GM12892 (cell line): ENCODE measurements around the gene ILK.

Source experiments
- DNase-seq: peaks from one replicate; pipeline ENCODE4 v3.0.0; 2011; ENCODE audit not compliant: insufficient read length
- FAIRE-seq: peaks from 2 replicates; lab custom pipeline; 2011; peaks lifted over from hg19 to GRCh38; lab: Jason Lieb, UNC
- POLR2A ChIP-seq: IDR thresholded peaks from 2 replicates; pipeline ENCODE4 v1.6.1; 2011; ENCODE audit warnings: low read depth, low read length, control low read depth
- POLR2AphosphoS5 ChIP-seq: IDR thresholded peaks from 2 replicates; pipeline ENCODE4 v1.6.1; 2011; ENCODE audit warnings: low read depth, low read length, control low read depth
- TAF1 ChIP-seq: IDR thresholded peaks from 2 replicates; pipeline ENCODE4 v1.6.1; 2011; ENCODE audit warnings: low read depth, mild to moderate bottlenecking, control low read depth, low read length, borderline replicate concordance

ILK gene

GRCh38 chr11:6576471-6577373 is 26.9 kb upstream of the ILK start:
- TF ChIP-seq POLR2AphosphoS5 (no peak), TAF1 (no peak), POLR2A (no peak)
- DNase-seq, result no peak

GRCh38 chr11:6578134-6578533 is 25.4 kb upstream of the ILK start:
- FAIRE-seq (no peak), DNase-seq (no peak)
- TF ChIP-seq TAF1 (no peak), POLR2A (no peak), POLR2AphosphoS5 (no peak)

More at GRCh38 chr11:6576471-6577373, 26.9 kb upstream of the ILK start:
- FAIRE-seq, result peak; percentile 79

GRCh38 chr11:6579681-6580080 is 23.9 kb upstream of the ILK start:
- FAIRE-seq, result no peak
- TF ChIP-seq POLR2AphosphoS5, result no peak
- no peak for TF ChIP-seq POLR2A
- no peak for TF ChIP-seq TAF1
- no peak for DNase-seq

GRCh38 chr11:6583584-6583983 is 20.0 kb upstream of the ILK start:
- DNase-seq (no peak), FAIRE-seq (no peak)
- TF ChIP-seq POLR2A (no peak), TAF1 (no peak), POLR2AphosphoS5 (no peak)

- FAIRE-seq (peak; percentile 51), DNase-seq (no peak)
- TF ChIP-seq POLR2A, result no peak
- TF ChIP-seq TAF1, result no peak
- TF ChIP-seq POLR2AphosphoS5, result no peak
Observed at GRCh38 chr11:6584528-6584927, 19.0 kb upstream of the ILK start.

GRCh38 chr11:6586434-6587359 is 16.9 kb upstream of the ILK start:
- FAIRE-seq, result no peak
- TF ChIP-seq POLR2AphosphoS5, result no peak
- no peak for TF ChIP-seq TAF1
- no peak for TF ChIP-seq POLR2A
- DNase-seq, result no peak

GRCh38 chr11:6587360-6587953 is 16.1 kb upstream of the ILK start:
- FAIRE-seq, result no peak
- no peak for DNase-seq
- TF ChIP-seq POLR2A (no peak), TAF1 (no peak), POLR2AphosphoS5 (no peak)

GRCh38 chr11:6588018-6588417 is 15.6 kb upstream of the ILK start:
- TF ChIP-seq POLR2AphosphoS5, result no peak
- no peak for TF ChIP-seq TAF1
- TF ChIP-seq POLR2A, result no peak
- DNase-seq (no peak), FAIRE-seq (no peak)

- DNase-seq (no peak), FAIRE-seq (no peak)
- no peak for TF ChIP-seq POLR2A
- TF ChIP-seq POLR2AphosphoS5, result no peak
- TF ChIP-seq TAF1, result no peak
Observed at GRCh38 chr11:6594142-6594768, 9.3 kb upstream of the ILK start.

- TF ChIP-seq POLR2A (no peak), TAF1 (no peak), POLR2AphosphoS5 (no peak)
- peak; percentile 42 for FAIRE-seq
- DNase-seq, result no peak
Observed at GRCh38 chr11:6596239-6596877, 7.2 kb upstream of the ILK start.

- no peak for DNase-seq
- no peak for FAIRE-seq
- no peak for TF ChIP-seq POLR2AphosphoS5
- TF ChIP-seq TAF1, result no peak
- no peak for TF ChIP-seq POLR2A
Observed at GRCh38 chr11:6598555-6598954, 5.0 kb upstream of the ILK start.
